Liver (tissue), 9 donors: Measurements from ENCODE around the gene ATIC. TPM values are rescaled to one million over a fixed set of nuclear protein-coding genes. Genes with fewer than 3 reads are reported as not detected.

Experiments
- DNase-seq: peaks from one replicate; pipeline ENCODE4 v3.0.0-alpha.2; 2017; ENCODE audit warnings: low spot score
- H3K27ac ChIP-seq, 2 donors: one replicate each; pipeline ENCODE4 v1.7.0; 2013; ENCODE audit warnings: inconsistent platforms in 2 of 2, low read length in 2 of 2, control low read depth in 1 of 2, low read depth in 1 of 2, mild to moderate bottlenecking in 1 of 2
- H3K27me3 ChIP-seq, 4 donors: one replicate each; pipeline versions ENCODE4 v1.6.1 to v1.7.0; 2013; ENCODE audit warnings: low read length in 3 of 4, inconsistent platforms in 1 of 4, mild to moderate bottlenecking in 1 of 4, moderate library complexity in 1 of 4; ENCODE audit not compliant: control insufficient read depth in 4 of 4, insufficient read depth in 4 of 4
- H3K36me3 ChIP-seq, 4 donors: one replicate each; pipeline versions ENCODE4 v1.6.1 to v1.7.0; 2013; ENCODE audit warnings: low read length in 3 of 4, mild to moderate bottlenecking in 3 of 4, low read depth in 1 of 4, moderate library complexity in 1 of 4; ENCODE audit not compliant: control insufficient read depth in 4 of 4, insufficient read depth in 3 of 4
- H3K4me1 ChIP-seq, 4 donors: one replicate each; pipeline versions ENCODE4 v1.6.1 to v1.7.0; 2013; ENCODE audit warnings: low read length in 3 of 4, mild to moderate bottlenecking in 3 of 4, moderate library complexity in 1 of 4; ENCODE audit not compliant: control insufficient read depth in 4 of 4, insufficient read depth in 4 of 4
- H3K4me3 ChIP-seq, 3 donors: one replicate each; pipeline versions ENCODE4 v1.6.1 to v1.7.0; 2013; ENCODE audit warnings: low read length in 3 of 3, control low read depth in 1 of 3, low read depth in 1 of 3, mild to moderate bottlenecking in 1 of 3
- H3K9ac ChIP-seq, 2 donors: one replicate each; pipeline ENCODE4 v1.7.0; 2013; ENCODE audit warnings: low read length in 2 of 2, mild to moderate bottlenecking in 2 of 2, moderate library complexity in 2 of 2, control low read depth in 1 of 2, low read depth in 1 of 2
- H3K9me3 ChIP-seq, 4 donors: one replicate each; pipeline versions ENCODE4 v1.6.1 to v1.7.0; 2013; ENCODE audit warnings: low read length in 3 of 4; ENCODE audit not compliant: control insufficient read depth in 4 of 4
- CTCF ChIP-seq: fragments of 150-350 bp; IDR thresholded peaks from 2 replicates; pipeline ENCODE4 v1.5.1; 2017; ENCODE audit warnings: improper control_type of control experiment, low read depth, low read length; ENCODE audit not compliant: missing input control
- EGR1 ChIP-seq, 2 donors: IDR thresholded peaks; 2 replicates each; pipeline ENCODE4 v1.6.1; 2016 to 2018; ENCODE audit warnings: antibody characterized with exemption in 2 of 2, low read depth in 2 of 2
- FOXA1 ChIP-seq: IDR thresholded peaks from 2 replicates; pipeline ENCODE4 v1.6.1; 2016; ENCODE audit warnings: antibody characterized with exemption
- FOXA2 ChIP-seq: IDR thresholded peaks from 2 replicates; pipeline ENCODE4 v1.6.1; 2016; ENCODE audit warnings: antibody characterized with exemption
- GABPA ChIP-seq, 2 donors: IDR thresholded peaks in 1 of 2; conservative IDR thresholded peaks in 1 of 2; 2 replicates each; pipeline ENCODE4 v1.6.1; 2016; ENCODE audit warnings: antibody characterized with exemption in 2 of 2, mild to moderate bottlenecking in 1 of 2, moderate library complexity in 1 of 2
- HNF4A ChIP-seq, 2 donors: conservative IDR thresholded peaks; 2 replicates each; pipeline ENCODE4 v1.6.1; 2016; ENCODE audit warnings: antibody characterized with exemption in 2 of 2, mild to moderate bottlenecking in 2 of 2
- HNF4G ChIP-seq: IDR thresholded peaks from 2 replicates; pipeline ENCODE4 v1.6.1; 2016; ENCODE audit warnings: antibody characterized with exemption
- JUND ChIP-seq, 2 donors: IDR thresholded peaks; 2 replicates each; pipeline ENCODE4 v1.6.1; 2016; ENCODE audit warnings: antibody characterized with exemption in 2 of 2
- NR2F2 ChIP-seq: IDR thresholded peaks from 2 replicates; pipeline ENCODE4 v1.6.1; 2016; ENCODE audit warnings: antibody characterized with exemption
- RAD21 ChIP-seq, 2 donors: IDR thresholded peaks; 2 replicates each; pipeline ENCODE4 v1.6.1; 2016; ENCODE audit warnings: antibody characterized with exemption in 2 of 2, mild to moderate bottlenecking in 2 of 2
- REST ChIP-seq: IDR thresholded peaks from 2 replicates; pipeline ENCODE4 v1.6.1; 2016; ENCODE audit warnings: antibody characterized with exemption, mild to moderate bottlenecking
- RXRA ChIP-seq, 2 donors: IDR thresholded peaks; 2 replicates each; pipeline ENCODE4 v1.6.1; 2017 to 2018; ENCODE audit warnings: antibody characterized with exemption in 2 of 2, mild to moderate bottlenecking in 1 of 2
- SP1 ChIP-seq: IDR thresholded peaks from 2 replicates; pipeline ENCODE4 v1.6.1; 2018; ENCODE audit warnings: antibody characterized with exemption, mild to moderate bottlenecking
- TAF1 ChIP-seq: conservative IDR thresholded peaks from 2 replicates; pipeline ENCODE4 v1.6.1; 2016; ENCODE audit warnings: antibody characterized with exemption, mild to moderate bottlenecking
- YY1 ChIP-seq: IDR thresholded peaks from 2 replicates; pipeline ENCODE4 v1.6.1; 2016; ENCODE audit warnings: antibody characterized with exemption, mild to moderate bottlenecking
- ZBTB33 ChIP-seq: IDR thresholded peaks from 2 replicates; pipeline ENCODE4 v1.6.1; 2016; ENCODE audit warnings: antibody characterized with exemption
- WGBS: extraction: QIAGEN DNeasy Blood & Tissue Kit; methylation state at CpG from one replicate; pipeline ENCODE4 v1.1.7; 2013; 5-methylcytosine and 5-hydroxymethylcytosine counted together
- polyA plus RNA-seq, 2 donors: library from polyadenylated mRNA; stranded (reverse) in 1 of 2; unstranded in 1 of 2; fragments of 200-250 nt in 1 of 2; fragments of >200 nt in 1 of 2; fragmentation: Nextera tagmentation in 1 of 2; extraction: Ambion mirVana in 1 of 2; gene quantifications; one replicate each; pipeline versions ENCODE4 v1.2.1 to v1.2.3, GENCODE V29; 2013 to 2015
- total RNA-seq, 2 donors: library from RNA; depleted of rRNA; stranded (reverse); fragments of >200 nt; gene quantifications; one replicate each; pipeline ENCODE4 v1.2.3, GENCODE V29; 2014
- TF ChIP-seq, protein P1 (sequence below): IDR thresholded peaks from 2 replicates; pipeline ENCODE4 v1.6.1; 2016; ENCODE audit warnings: antibody characterized with exemption
- TF ChIP-seq, protein P2 (sequence below): IDR thresholded peaks from 2 replicates; pipeline ENCODE4 v1.6.1; 2016; ENCODE audit warnings: antibody characterized with exemption
- donor health status: healthy.
- donor health status: healthy.
- donor health status: healthy.
- donor health status: healthy.
- donor health status: healthy.

Gene ATIC
- total and polyA plus RNA-seq, 4 donors, result 22.9 to 50.0 (median 36.0) TPM

DNA sequence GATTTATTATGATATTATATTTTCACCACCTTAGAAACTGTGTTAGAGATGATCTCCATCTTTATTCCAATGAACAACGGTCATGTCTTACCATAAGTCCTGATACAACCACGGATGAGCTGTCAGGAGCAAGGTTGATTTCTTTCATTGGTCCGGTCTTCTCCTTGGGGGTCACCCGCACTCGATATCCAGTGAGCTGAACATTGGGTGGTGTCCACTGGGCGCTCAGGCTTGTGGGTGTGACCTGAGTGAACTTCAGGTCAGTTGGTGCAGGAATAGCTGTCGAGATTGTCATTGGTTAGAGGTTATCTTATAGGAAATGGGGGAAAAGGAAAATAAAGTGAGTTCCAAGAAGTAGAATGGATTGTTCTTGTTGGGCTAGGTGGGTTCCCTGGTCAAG, 67.2 kb downstream of the ATIC start:
- Histone ChIP-seq H3K4me3 (no peak overlapping the region), H3K4me1 (no peaks in the 10 kb centered on the region), H3K36me3 (peaks cover 28 to 97% (median 92%) of the 10 kb centered on the region in 4 donors), H3K9me3 (no peaks in the 10 kb centered on the region), H3K27ac (no peak overlapping the region), H3K27me3 (no peaks in the 10 kb centered on the region), H3K9ac (no peak overlapping the region)
- TF ChIP-seq, protein P1, sequence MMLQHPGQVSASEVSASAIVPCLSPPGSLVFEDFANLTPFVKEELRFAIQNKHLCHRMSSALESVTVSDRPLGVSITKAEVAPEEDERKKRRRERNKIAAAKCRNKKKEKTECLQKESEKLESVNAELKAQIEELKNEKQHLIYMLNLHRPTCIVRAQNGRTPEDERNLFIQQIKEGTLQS, result no peak
- TF ChIP-seq HNF4A (conservative IDR thresholded peaks at IDR 0.05) (no peak), CTCF (no peak), RAD21 (IDR thresholded peaks at IDR 0.05) (no peak), FOXA2 (no peak), RXRA (IDR thresholded peaks at IDR 0.05) (no peak), NR2F2 (no peak), JUND (IDR thresholded peaks at IDR 0.05) (no peak), SP1 (no peak), REST (no peak), GABPA (IDR thresholded peaks at IDR 0.05 in 1 of 2, conservative IDR thresholded peaks at IDR 0.05 in 1 of 2) (no peak), FOXA1 (no peak), ZBTB33 (no peak), TAF1 (no peak), HNF4G (no peak)
- TF ChIP-seq, protein P2, sequence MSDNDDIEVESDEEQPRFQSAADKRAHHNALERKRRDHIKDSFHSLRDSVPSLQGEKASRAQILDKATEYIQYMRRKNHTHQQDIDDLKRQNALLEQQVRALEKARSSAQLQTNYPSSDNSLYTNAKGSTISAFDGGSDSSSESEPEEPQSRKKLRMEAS, result no peak
- DNase-seq, result no peak
- 89% methylated on average over 7 of the region's 7 CpGs for WGBS

- H3K36me3 ChIP-seq, result peaks cover 30 to 96% (median 92%) of the 10 kb centered on the region in 4 donors
- H3K4me3 ChIP-seq, result no peak overlapping the region
- no peaks in the 10 kb centered on the region for H3K9me3 ChIP-seq
- no peak for DNase-seq
- no peak overlapping the region for H3K9ac ChIP-seq
- 95% methylated on average over 6 of the region's 6 CpGs for WGBS
- no peaks in the 10 kb centered on the region for H3K27me3 ChIP-seq
- no peaks in the 10 kb centered on the region for H3K4me1 ChIP-seq
- TF ChIP-seq SP1 (no peak), RXRA (IDR thresholded peaks at IDR 0.05) (no peak), EGR1 (IDR thresholded peaks at IDR 0.05; ENCODE audit: low read depth in 2 of 2) (no peak), HNF4A (conservative IDR thresholded peaks at IDR 0.05) (no peak), RAD21 (IDR thresholded peaks at IDR 0.05) (no peak), YY1 (no peak)
- TF ChIP-seq, protein P1, result no peak
- no peak overlapping the region for H3K27ac ChIP-seq
These were observed 68.1 kb downstream of the ATIC start for GRCh38 chr2:215379948-215380347.
